ENCODE data around the gene TOLLIP. TPM values are rescaled to one million over a fixed set of nuclear protein-coding genes. Genes with fewer than 3 reads are reported as not detected.

Gene TOLLIP
- total RNA-seq, 1 donor from 2014 or later, result 67.5 TPM

DNA sequence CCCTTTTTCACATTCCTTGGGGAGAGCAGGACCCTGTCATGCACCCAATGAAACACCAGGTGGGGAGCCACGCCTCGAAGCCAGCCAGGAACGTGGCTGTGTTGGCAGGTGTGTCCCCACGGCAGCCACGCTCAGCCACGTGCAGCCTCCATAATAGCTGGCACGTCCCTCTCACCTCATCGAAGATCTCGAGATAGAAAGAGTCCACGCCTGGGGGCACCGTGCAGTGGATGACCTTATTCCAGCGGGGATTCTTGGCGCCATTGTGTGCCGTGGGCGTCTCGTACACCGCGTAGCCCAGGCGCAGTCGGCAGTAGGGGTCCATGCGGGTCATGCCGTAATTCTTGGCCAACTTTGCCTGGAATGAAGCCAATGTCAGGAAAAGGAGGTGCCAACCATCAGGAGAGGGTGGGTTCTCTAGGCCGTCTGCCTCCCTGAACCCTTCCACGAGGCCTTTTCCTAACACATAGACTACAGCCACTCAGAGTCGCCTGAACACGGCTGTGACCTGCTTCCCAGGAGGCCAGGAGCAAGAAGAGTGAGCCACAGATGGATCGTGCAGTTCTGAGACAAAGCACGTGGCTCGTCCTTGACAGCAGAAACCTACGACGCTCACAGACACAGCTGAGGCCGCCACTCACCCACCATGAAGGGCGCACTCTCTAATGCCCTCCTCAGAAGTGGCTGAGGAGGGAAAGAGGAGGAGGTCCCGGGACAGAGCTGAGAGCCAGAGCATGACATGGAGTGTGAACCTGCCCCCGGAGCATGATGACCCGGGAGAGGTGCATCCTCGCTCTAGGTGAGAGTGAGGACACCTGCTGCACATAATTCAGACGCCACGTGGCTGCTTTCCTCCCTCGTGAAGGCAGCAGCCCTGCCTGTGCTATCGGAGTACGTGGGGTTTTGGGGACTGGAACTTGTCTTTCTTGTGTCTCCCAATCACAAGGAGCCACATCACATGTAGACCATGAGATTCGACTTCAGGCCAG, 19.1 kb downstream of the TOLLIP start:
- Mint-ChIP-seq H3K4me1 (ENCODE audit: low read depth, unreplicated experiment) (peaks cover 5% of the 10 kb centered on the region), H3K9me3 (ENCODE audit: unreplicated experiment) (no peaks in the 10 kb centered on the region), H3K36me3 (ENCODE audit: unreplicated experiment) (no peaks in the 10 kb centered on the region), H3K27ac (ENCODE audit: unreplicated experiment) (no peak overlapping the region), H3K27me3 (ENCODE audit: unreplicated experiment) (peaks cover 3% of the 10 kb centered on the region), H3K4me3 (ENCODE audit: unreplicated experiment) (no peak overlapping the region)
- no peak for TF ChIP-seq CTCF (IDR thresholded peaks at IDR 0.05; ENCODE audit: partially characterized antibody, unreplicated experiment)
- DNase-seq, result peak; percentile 7

GRCh38 chr11:1289211-1289935, 20.1 kb downstream of the TOLLIP start:
- DNase-seq, result no peak
- Mint-ChIP-seq H3K36me3 (ENCODE audit: unreplicated experiment) (no peaks in the 10 kb centered on the region), H3K27ac (ENCODE audit: unreplicated experiment) (no peak overlapping the region), H3K4me3 (ENCODE audit: unreplicated experiment) (no peak overlapping the region), H3K4me1 (ENCODE audit: low read depth, unreplicated experiment) (peaks cover 5% of the 10 kb centered on the region), H3K9me3 (ENCODE audit: unreplicated experiment) (no peaks in the 10 kb centered on the region), H3K27me3 (ENCODE audit: unreplicated experiment) (peaks cover 6% of the 10 kb centered on the region)
- TF ChIP-seq CTCF (IDR thresholded peaks at IDR 0.05; ENCODE audit: partially characterized antibody, unreplicated experiment), result no peak

- Mint-ChIP-seq H3K9me3 (ENCODE audit: unreplicated experiment) (no peaks in the 10 kb centered on the region), H3K27me3 (ENCODE audit: unreplicated experiment) (peaks cover 6% of the 10 kb centered on the region), H3K4me1 (ENCODE audit: low read depth, unreplicated experiment) (peaks cover 5% of the 10 kb centered on the region), H3K4me3 (ENCODE audit: unreplicated experiment) (no peak overlapping the region), H3K36me3 (ENCODE audit: unreplicated experiment) (no peaks in the 10 kb centered on the region), H3K27ac (ENCODE audit: unreplicated experiment) (no peak overlapping the region)
- DNase-seq, result peak; percentile 9
- TF ChIP-seq CTCF (IDR thresholded peaks at IDR 0.05; ENCODE audit: partially characterized antibody, unreplicated experiment), result no peak
Observed at GRCh38 chr11:1288426-1289151, 20.8 kb downstream of the TOLLIP start.

DNA sequence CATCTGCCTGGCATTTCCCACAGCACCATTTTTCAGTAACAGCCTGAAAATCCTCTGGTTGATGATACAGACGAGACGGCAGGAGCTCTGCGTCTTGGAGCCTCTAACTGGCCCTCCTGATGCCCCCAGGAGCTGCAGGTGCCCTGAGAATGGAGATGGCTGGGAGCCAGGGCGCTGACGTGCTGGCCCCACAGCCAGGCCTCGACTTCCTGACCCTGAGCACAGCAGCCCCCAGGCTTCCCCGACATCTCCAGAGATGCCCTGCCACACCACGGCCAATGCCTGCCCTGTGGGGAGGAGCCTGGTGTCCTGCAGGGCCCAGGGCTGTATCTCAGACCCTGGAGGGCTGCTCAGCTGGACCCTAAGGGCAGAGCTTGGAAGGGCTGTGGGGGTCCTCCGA, 21.5 kb downstream of the TOLLIP start:
- Mint-ChIP-seq H3K4me1 (ENCODE audit: low read depth, unreplicated experiment) (peaks cover 5% of the 10 kb centered on the region), H3K9me3 (ENCODE audit: unreplicated experiment) (no peaks in the 10 kb centered on the region), H3K36me3 (ENCODE audit: unreplicated experiment) (no peaks in the 10 kb centered on the region), H3K27me3 (ENCODE audit: unreplicated experiment) (peaks cover 6% of the 10 kb centered on the region), H3K4me3 (ENCODE audit: unreplicated experiment) (no peak overlapping the region), H3K27ac (ENCODE audit: unreplicated experiment) (no peak overlapping the region)
- no peak for DNase-seq
- no peak for TF ChIP-seq CTCF (IDR thresholded peaks at IDR 0.05; ENCODE audit: partially characterized antibody, unreplicated experiment)
